ENCODE data around the gene MACC1. TPM values are rescaled to one million over a fixed set of nuclear protein-coding genes. Genes with fewer than 3 reads are reported as not detected.

Gene MACC1
- total and polyA plus RNA-seq, 4 donors, result 2.8 to 45.2 (median 14.7) TPM

DNA sequence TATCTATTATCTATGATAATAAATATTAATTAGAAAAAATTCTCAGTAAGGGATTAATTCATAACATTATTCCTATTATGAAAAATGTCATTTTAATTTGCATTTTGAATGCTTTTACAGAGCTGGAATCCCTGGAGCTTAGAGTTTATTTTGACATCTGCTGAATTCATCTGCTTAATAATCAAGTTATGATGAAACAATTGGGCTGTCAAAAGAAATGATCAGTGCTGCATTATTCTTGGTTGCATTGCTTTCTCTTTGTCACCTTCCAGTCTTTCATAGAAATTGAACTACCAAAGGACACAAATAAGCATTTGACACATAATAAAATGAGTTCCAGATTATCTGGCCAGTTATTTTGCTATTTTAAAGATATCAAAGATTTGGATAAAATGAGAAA, 40.0 kb upstream of the MACC1 start:
- no peak for ATAC-seq (ENCODE audit: insufficient read depth, low FRiP score)
- no peak overlapping the region for H3K4me3 ChIP-seq
- H3K9me3 ChIP-seq (ENCODE audit: control insufficient read depth in 4 of 4, insufficient read depth in 3 of 4, low read length in 3 of 4), result no peaks in the 10 kb centered on the region

DNA sequence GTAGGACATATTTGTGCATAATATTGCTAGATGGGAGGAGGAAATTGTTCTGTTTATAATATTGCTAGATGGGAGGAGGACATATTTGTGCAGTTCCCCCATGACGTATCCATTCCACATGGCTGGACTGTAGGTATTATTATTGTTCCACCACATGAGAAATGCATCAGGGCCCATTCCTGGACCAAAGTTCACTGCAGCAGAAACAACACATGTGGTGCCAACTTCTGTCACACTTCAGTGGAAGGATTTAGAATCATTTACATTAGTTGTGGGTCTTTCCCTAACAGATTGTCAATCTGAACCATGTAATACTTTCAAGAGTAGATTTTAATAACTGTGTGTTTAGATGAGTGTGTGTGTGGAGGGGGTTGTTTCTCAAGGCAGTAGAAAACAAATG, 32.7 kb upstream of the MACC1 start:
- H3K27me3 ChIP-seq (ENCODE audit: control insufficient read depth in 3 of 3, insufficient read depth in 3 of 3, low read length in 2 of 3), result no peaks in the 10 kb centered on the region
- no peaks in the 10 kb centered on the region for H3K9me3 ChIP-seq (ENCODE audit: control insufficient read depth in 4 of 4, insufficient read depth in 3 of 4, low read length in 3 of 4)
- no peak for ATAC-seq (ENCODE audit: insufficient read depth, low FRiP score)
- H3K4me1 ChIP-seq (ENCODE audit: control insufficient read depth in 5 of 5, insufficient read depth in 5 of 5, low read length in 5 of 5), result no peaks in the 10 kb centered on the region
- no peak overlapping the region for H3K9ac ChIP-seq (ENCODE audit: insufficient read depth in 1 of 2, low read length in 2 of 2)
- no peak overlapping the region for H3K27ac ChIP-seq (ENCODE audit: low read depth in 1 of 2, low read length in 1 of 2)
- TF ChIP-seq, protein P1, sequence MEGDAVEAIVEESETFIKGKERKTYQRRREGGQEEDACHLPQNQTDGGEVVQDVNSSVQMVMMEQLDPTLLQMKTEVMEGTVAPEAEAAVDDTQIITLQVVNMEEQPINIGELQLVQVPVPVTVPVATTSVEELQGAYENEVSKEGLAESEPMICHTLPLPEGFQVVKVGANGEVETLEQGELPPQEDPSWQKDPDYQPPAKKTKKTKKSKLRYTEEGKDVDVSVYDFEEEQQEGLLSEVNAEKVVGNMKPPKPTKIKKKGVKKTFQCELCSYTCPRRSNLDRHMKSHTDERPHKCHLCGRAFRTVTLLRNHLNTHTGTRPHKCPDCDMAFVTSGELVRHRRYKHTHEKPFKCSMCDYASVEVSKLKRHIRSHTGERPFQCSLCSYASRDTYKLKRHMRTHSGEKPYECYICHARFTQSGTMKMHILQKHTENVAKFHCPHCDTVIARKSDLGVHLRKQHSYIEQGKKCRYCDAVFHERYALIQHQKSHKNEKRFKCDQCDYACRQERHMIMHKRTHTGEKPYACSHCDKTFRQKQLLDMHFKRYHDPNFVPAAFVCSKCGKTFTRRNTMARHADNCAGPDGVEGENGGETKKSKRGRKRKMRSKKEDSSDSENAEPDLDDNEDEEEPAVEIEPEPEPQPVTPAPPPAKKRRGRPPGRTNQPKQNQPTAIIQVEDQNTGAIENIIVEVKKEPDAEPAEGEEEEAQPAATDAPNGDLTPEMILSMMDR (IDR thresholded peaks at IDR 0.05; ENCODE audit: control extremely low read depth, extremely low read depth), result no peak
- DNase-seq, result no peak
- 81 to 84% methylated on average over 1 of the region's 1 CpG for WGBS, 2 donors
- no peaks in the 10 kb centered on the region for H3K36me3 ChIP-seq (ENCODE audit: control insufficient read depth in 4 of 4, insufficient read depth in 4 of 4, low read length in 4 of 4)
- no peak overlapping the region for H3K4me3 ChIP-seq

More for the DNA sequence above, 40.0 kb upstream of the MACC1 start:
- Histone ChIP-seq H3K36me3 (ENCODE audit: control insufficient read depth in 4 of 4, insufficient read depth in 4 of 4, low read length in 4 of 4) (no peaks in the 10 kb centered on the region), H3K27me3 (ENCODE audit: control insufficient read depth in 3 of 3, insufficient read depth in 3 of 3, low read length in 2 of 3) (no peaks in the 10 kb centered on the region), H3K27ac (ENCODE audit: low read depth in 1 of 2, low read length in 1 of 2) (no peak overlapping the region), H3K4me1 (ENCODE audit: control insufficient read depth in 5 of 5, insufficient read depth in 5 of 5, low read length in 5 of 5) (peaks cover 0 to 13% (median 0%) of the 10 kb centered on the region in 5 donors), H3K9ac (ENCODE audit: insufficient read depth in 1 of 2, low read length in 2 of 2) (no peak overlapping the region)
- TF ChIP-seq, protein P1 (IDR thresholded peaks at IDR 0.05; ENCODE audit: control extremely low read depth, extremely low read depth), result no peak
- no peak for DNase-seq

DNA sequence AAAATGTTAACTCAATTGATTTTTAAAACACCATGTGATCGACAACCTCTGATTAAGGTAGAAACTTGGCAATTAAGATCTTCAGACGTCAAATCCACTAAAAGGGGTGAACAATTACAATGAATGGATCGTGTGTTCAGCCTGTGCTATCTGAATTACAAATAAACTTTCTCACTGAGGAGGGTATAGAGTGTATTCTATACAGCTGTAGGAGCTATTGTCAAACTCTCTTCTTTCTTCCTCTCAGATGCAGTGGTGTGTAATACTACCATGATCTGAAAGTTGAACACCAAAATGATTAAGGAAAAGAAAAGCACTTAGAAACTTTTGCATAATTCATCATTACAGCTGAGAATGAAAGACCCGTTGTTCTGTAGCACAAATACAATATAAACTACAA, 32.2 kb upstream of the MACC1 start:
- TF ChIP-seq, protein P1 (IDR thresholded peaks at IDR 0.05; ENCODE audit: control extremely low read depth, extremely low read depth), result no peak
- Histone ChIP-seq H3K27ac (ENCODE audit: low read depth in 1 of 2, low read length in 1 of 2) (no peak overlapping the region), H3K9me3 (ENCODE audit: control insufficient read depth in 4 of 4, insufficient read depth in 3 of 4, low read length in 3 of 4) (no peaks in the 10 kb centered on the region), H3K27me3 (ENCODE audit: control insufficient read depth in 3 of 3, insufficient read depth in 3 of 3, low read length in 2 of 3) (no peaks in the 10 kb centered on the region), H3K36me3 (ENCODE audit: control insufficient read depth in 4 of 4, insufficient read depth in 4 of 4, low read length in 4 of 4) (no peaks in the 10 kb centered on the region), H3K4me1 (ENCODE audit: control insufficient read depth in 5 of 5, insufficient read depth in 5 of 5, low read length in 5 of 5) (no peaks in the 10 kb centered on the region), H3K4me3 (no peak overlapping the region), H3K9ac (ENCODE audit: insufficient read depth in 1 of 2, low read length in 2 of 2) (no peak overlapping the region)
- DNase-seq (no peak), ATAC-seq (ENCODE audit: insufficient read depth, low FRiP score) (no peak)
- WGBS, 2 donors, result 81 to 82% methylated on average over 4 of the region's 4 CpGs

DNA sequence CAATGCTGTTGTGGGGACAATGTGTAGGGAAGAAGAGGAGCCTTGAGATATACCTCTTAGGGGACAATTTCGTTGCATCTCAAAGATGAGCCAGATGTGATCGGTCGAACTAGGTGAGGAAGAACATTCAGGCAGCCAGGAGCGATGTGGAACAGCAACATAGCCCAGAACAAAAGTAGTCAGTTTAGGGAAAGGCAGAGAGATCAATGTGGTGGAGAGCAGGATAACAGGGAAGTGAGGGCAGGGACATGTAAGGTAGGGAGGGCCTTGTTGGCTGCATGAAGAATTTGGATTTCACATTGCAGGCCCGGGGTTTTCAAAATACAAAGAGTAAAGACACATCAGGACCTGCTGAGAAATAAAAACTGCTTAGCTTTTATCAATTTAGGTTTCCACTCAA, 29.1 kb upstream of the MACC1 start:
- WGBS, 2 donors, result 93 to 94% methylated on average over 5 of the region's 5 CpGs
- Histone ChIP-seq H3K36me3 (ENCODE audit: control insufficient read depth in 4 of 4, insufficient read depth in 4 of 4, low read length in 4 of 4) (no peaks in the 10 kb centered on the region), H3K9me3 (ENCODE audit: control insufficient read depth in 4 of 4, insufficient read depth in 3 of 4, low read length in 3 of 4) (no peaks in the 10 kb centered on the region), H3K4me3 (no peak overlapping the region), H3K9ac (ENCODE audit: insufficient read depth in 1 of 2, low read length in 2 of 2) (no peak overlapping the region), H3K27ac (ENCODE audit: low read depth in 1 of 2, low read length in 1 of 2) (no peak overlapping the region), H3K4me1 (ENCODE audit: control insufficient read depth in 5 of 5, insufficient read depth in 5 of 5, low read length in 5 of 5) (no peaks in the 10 kb centered on the region), H3K27me3 (ENCODE audit: control insufficient read depth in 3 of 3, insufficient read depth in 3 of 3, low read length in 2 of 3) (no peaks in the 10 kb centered on the region)
- DNase-seq (no peak), ATAC-seq (ENCODE audit: insufficient read depth, low FRiP score) (no peak)
- TF ChIP-seq, protein P1 (IDR thresholded peaks at IDR 0.05; ENCODE audit: control extremely low read depth, extremely low read depth), result no peak
